Measurements from ENCODE around the gene RPS6KA1.

RPS6KA1 gene

DNA sequence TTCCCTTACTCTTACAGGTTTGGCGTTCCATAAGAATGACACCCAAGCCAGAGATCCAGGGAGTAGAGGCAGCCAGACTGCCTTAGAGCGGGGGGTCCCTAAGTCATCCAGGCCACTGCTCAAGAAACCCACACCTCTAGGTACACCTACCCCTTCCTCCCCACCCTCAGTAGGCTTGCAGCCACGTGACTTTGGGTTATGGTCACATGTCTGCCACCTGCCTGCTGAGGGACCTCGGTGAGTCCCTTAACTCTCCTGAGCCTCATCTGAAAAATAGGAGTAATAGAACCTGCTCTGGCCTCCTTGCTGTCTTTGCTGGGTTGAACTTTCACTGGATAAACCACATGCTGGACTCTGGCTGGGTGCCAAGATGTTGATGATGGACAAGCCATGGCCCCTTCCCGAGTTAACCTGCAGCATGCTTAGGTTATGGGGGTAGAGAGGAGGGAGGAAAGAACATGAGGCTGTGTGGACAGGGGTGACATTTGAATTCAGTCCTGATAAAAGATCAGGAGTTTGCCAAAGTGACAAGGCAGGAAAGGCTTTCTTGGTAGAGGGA, 4.5 kb downstream of the RPS6KA1 start:
- no peak for DNase-seq

DNA sequence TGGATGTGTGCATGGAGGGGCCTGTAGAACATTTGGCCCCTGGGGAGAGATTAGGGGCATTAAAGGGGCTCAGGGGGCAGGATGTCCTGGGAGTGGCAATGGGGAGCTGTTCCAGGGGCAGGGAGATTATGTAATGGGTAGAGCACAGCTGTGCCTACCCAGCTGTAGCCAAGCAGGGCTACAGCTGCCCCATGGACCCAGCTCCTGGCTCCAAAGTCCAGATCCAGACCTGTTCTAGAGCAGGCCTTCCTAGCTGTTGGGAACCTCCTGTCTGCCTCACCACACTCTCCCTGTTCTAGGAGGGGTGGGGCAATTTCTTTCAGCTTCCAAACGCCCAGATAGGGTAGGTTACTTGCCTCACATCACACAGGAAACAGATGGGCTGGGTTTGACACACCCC, 5.6 kb downstream of the RPS6KA1 start:
- DNase-seq = no peak

DNA sequence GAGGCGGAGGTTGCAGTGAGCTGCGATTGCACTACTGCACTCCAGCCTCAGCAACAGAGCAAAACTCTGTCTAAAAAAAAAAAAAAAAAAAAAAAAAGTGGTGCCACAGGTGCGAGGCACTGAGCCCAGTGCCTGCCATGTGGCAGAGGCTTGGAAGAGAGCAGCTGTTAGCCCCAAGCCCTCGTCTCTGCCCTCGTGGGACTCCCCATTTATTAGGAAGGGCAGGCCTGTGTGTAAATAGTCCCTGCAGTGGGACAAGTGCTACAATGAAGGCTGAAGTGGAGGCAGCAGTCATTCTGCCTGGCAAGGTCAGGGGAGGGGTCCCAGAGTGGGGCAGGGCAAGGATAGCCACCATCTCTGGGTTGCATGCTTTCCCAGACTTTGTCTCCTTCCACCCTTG, 6.5 kb downstream of the RPS6KA1 start:
- no peak for DNase-seq

DNA sequence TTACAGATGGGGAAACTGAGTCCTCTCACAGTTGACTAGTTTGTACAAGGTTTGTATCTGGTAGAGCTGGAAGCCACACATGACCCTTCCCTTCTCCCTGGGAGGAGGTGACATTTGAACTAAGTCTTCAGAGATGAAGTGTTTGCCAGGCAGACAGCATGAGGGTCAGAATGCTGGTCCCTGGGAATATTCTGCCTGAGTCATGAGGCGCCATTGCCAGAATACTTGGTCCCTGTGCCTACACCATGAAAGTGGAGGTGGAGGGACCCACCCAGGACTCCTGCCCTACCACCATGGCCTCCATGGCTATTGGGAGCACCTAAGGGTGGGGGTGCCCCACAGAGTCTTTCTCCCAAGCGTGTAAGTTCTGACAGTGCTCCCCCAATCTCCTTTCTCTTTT, 7.0 kb downstream of the RPS6KA1 start:
- DNase-seq = no peak

DNA sequence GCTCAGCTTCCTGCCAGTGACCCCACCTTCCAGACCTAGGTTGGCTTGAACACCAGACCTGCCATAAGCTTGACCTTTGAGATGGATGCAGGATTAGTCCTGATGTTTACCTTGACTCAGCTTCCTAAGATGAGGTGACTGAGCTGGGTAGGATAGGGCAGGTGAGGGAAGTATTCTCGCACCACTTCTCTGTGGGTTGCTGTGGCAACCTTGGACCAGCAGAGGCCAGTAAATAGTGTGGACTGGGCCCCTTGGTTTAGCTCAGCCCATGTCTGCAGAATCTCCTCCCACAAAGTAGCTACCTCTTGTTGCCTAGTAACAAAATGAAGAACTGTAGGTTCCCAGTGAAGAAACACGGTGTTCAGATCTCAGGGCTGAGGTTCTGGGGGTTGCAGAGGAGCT, 8.4 kb downstream of the RPS6KA1 start:
- DNase-seq = peak; percentile 65 to 90 (median 86)

DNA sequence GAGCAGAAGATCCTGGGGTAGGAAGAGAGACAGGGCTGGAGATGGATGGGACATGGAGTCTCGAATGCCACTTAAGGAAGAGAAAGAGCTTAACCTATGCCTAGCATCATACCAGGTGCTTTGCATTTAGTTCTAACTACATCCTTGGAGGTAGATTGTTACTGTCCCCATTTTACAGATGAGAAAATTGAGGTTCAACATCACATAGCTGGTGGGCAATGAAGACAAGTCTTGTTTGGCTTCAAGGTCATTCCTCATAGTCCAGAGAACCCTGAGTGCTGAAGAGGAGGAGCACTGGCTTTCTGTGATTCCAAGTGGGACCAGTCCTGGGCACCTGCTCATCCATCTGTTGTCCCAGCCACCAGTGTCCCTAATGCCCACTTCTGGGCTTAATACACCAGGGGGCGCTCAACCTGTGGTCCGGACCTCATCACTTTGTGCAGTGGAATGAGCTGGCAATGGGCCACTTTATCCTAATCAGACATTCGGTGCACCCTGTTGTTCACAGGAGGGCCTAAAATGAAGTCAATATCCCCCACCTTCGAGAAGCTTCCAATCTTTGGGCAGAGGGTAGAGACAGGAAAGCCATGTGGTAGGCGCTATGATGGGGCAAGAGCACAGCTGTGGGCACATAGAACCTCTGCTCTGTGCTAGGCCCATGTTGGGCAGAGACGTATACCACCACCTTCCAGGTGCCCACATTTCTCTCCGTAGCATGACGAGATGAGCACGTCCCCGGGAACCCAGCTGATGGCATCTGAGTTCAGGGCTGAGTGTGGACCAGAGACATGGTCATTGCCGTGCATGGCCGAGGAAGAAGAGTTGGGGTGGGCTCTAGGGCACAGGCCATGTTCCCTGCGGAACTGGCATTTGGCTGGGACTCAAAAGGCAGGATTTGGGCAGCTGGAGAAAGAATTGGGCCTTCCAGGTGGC, 9.2 kb downstream of the RPS6KA1 start:
- peak; percentile 54 to 75 (median 69) for DNase-seq

DNA sequence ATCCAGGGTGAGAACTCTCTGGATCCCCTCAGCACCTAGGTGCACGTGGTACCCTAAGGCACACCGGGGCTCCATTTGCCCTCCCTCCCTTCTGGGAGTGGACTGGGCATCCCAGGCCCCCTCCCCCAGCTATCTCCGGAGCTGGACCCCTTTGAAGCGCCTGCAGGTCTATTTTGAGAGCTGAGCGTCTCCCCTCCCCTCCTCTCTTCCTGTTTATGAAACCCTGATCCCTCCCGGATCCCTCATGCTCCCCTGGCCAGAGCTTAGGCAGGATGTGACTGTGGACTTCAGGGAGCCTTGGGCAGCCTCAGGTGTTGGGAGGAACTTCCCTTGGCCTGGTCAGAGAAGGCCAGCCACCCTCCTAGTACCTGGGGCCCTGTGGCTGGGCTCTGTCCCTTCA, 10.2 kb downstream of the RPS6KA1 start:
- no peak for DNase-seq

DNA sequence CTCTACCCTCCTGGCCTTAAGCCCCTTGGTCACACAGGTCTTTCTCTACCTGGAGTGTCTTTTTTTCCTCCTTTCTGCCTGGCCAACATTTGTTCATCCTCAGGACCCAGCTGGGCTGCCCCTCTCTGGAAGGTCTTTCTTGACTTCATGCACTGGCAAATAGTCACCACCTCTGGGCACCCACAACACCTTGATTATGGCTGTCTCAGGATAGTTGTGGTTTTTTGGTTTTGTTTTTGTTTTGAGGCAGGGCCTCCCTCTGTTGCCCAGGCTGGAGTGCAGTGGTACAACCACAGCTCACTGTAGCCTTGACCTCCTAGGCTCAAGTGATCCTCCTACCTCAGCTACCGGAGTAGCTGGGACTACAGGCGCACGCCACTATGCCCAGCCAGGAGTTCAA, 10.8 kb downstream of the RPS6KA1 start:
- DNase-seq = no peak

DNA sequence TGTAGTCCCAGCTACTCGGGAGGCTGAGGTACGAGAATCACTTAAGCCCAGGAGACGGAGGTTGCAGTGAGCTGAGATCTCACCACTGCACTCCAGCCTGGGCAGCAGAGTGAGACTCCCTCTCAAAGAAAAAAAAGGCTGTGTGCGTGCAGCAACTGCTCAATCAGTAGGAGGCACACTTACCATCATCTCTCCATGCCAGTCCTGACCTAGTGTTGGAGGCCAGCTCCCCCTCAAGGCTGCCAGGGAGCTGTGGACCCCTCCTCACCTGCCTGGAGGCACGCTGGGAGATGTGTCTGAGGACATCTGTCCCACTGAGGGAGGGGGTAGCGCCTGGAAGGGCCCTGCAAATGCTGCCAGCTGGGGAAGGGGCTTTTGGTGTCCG, 11.9 kb downstream of the RPS6KA1 start:
- peak in 3 of 4 experiments; percentile 26 to 44 (median 41) for DNase-seq

DNA sequence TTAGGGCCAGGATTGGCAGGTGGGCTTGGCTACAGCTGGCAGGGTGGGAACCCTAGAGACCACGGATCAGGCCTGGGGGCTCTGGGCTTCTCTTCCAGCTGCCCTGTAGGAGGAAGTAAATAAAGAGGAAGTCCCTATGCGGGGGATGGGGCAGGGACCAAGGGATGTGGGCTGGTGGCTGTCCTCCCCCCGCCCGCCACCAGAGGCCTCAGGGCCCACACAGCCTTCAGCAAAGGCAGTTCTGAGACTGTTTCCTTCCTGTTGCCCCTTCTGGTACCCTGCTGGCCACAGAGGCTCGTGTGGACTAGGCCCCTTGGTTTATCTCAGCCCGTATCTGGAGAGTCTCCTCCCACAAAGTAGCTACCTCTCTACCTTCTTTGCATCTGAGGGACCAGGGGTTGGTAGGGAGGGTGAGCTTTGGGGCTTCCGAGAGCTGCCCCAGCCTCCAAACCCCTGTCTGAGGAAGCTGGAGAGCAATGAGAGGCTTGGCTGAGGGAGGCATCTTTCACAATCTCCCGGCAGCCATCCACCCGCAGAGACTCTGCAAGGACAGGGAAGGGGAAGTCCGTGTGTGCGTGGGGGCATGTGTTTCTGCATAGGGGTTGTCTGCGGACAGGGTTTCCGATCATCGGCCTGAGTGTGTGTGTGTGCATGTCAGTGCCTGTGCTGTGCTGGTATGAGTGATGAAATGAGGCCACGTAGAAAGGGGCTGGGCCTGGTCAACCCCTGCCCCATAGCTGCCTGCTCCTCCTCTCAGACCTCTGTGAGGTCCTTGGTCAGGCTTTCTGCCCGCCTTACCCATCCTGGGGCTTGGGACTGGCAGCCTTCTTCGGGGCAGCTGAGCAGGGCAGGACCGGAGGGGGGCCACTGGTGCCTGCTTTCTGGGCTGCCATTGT, 12.5 kb downstream of the RPS6KA1 start:
- peak; percentile 97 to 99 (median 98) for DNase-seq

DNA sequence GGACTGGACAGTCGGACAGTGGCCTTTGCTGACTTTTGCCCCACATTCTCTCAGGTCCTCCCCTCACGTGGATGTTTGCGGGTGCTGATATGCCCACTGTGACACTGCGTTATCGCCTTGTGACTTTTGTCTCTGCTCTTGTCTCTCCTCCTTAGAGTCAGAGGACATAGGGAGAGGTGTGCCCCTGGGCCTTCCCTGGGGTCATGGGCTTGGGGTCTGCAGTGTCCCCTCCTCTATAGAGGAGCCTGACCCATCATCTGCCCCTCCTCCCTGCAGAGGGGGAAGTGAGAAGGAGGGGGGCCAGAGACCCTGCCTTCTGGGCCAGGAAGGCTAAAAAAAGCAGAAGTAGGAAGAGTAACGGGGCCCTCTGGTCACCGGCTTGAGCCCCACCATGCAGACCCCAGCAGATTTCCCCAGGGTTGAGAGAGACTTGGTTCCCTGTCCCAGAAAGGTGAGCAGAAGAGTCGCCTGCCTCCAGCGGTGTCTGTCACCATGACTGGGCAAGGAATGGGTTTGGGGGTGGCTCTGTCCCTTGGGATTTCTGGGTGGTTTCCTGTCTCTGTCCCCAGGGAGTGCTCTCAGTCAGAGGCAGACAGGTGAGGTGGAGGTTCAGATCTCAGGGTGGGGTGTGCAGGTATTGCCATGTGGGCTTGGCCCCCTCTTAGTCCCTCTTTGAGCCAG, 13.3 kb downstream of the RPS6KA1 start:
- peak; percentile 77 to 82 (median 78) for DNase-seq

DNA sequence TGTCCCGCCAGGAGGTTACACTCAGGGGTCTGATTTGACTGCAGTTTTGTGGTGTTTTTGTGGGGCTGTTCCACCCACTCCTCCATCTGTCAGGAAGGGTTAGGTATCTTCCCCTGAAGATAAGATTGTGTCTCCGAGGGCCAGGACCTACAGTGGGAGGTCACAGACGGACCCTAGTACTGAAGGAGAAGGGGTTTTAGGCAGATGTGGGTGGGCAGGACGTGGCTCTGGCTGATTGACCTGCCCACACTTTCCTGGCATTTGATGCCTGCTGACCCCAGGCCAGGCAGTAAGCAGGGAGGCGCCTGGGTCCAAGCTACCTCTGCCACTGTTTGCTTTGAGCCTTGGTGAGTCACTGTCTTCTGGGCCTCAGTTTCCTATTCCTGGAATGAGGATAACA, 13.9 kb downstream of the RPS6KA1 start:
- peak in 3 of 4 experiments; percentile 41 to 48 (median 41) for DNase-seq

DNA sequence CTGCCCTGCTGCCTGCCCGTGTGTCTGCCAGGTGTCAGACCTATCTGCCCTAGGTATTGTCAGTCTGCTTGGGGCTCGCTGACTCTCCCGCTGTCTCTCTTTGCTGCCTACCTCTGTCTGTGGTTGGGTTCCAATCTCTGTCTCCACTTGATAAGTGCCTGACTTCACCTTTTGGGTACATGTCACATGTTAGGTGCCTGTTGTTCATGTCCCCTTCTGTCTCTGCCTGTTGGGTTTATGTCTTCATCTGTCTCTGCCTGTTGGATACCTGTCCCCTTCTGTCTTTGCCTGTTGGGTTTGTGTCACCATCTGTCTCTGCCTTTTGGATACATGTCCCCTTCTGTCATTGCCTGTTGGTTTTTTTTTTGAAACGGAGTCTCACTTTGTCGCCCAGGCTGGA, 14.6 kb downstream of the RPS6KA1 start:
- no peak for DNase-seq

DNA sequence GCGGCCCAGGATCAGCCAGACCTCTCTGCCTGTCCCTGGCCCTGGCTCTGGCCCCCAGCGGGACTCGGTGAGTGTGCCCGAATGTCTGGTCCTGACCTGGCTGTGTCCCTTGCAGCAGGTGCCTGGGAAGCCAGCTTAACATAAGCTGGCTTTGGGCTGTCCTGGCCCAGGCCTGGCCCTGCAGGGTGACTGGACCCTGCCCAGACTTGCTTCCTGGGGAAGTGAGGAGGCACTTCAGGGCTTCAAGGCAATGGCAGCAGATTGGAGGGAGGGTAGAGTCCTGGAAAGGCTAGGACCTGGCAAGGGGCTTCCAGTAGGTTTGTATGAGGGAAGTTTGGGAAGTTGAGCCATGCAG, 16.4 kb downstream of the RPS6KA1 start:
- DNase-seq = peak in 3 of 4 experiments; percentile 12 to 33 (median 31)

DNA sequence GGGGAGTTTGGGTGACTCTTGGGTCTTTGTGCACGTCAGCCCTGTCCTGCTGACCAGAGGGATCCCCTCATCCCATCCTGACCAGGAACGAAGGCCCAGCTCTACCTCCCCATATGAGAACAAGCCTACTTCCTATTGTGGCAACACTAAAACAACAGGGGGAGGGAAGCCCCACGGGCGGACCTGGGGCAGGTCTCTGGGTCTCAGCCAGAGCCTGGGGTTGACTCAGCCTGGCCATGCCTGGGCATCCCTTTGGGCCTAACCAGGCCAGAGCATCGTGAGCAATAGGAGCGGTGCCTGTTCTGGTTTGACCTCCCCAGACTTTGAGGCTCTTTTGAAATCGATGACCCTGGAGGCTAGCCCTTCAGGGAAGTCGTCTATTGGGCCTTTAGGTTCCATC, 16.8 kb downstream of the RPS6KA1 start:
- peak; percentile 23 to 47 (median 34) for DNase-seq

DNA sequence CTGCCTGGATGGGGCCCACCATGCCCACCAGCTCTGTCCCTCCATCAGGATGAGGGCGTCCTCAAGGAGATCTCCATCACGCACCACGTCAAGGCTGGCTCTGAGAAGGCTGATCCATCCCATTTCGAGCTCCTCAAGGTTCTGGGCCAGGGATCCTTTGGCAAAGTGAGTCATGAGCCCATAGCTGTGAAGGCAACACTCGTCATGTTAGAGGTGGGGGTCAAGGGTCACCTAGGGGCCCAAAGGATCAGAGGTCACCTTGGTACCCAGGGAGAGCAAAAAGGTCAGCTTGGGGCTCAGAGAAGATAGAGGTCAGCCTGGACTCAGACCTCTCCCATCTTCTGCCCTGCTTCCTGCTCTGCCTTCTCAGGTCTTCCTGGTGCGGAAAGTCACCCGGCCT, 17.3 kb downstream of the RPS6KA1 start:
- DNase-seq = no peak

DNA sequence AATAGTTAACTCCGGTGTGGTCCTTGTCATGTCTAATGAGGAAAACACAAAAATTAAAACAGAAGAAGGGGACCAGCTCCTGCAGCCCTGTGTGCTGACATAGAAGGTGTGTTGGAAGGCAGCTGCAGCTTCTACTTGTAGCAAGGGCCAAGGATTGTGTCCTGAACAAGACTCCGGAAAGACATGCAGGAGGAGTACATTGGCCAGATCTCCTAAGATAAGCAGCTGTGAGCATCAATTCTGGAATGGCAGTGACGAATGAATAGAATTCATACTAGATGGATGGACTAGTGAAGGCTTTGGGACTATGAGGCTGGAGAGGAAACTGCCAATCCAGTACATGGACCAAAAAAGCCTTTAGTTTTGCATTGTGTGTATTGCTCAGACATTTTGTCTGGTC, 19.3 kb downstream of the RPS6KA1 start:
- no peak for DNase-seq

DNA sequence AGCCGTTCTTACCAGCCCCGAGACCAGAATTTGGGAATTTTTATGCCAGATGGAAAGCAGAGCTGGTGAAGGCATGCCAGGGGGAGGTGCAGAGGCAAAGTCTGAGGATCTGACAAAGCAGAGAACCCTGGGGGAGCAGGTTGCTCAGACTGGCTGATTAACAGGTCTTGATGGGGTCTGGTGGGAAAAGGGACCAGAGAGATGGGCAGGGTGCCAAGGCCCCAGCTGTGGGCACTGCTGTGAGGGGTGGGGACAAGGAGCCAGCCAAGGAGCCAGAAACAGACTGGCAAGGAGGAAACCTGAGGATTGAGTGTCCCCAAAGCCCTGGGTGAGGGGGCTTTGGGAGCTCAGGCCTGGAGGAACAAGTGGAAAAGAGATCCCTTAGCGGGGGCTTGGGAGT, 21.4 kb downstream of the RPS6KA1 start:
- DNase-seq = no peak

DNA sequence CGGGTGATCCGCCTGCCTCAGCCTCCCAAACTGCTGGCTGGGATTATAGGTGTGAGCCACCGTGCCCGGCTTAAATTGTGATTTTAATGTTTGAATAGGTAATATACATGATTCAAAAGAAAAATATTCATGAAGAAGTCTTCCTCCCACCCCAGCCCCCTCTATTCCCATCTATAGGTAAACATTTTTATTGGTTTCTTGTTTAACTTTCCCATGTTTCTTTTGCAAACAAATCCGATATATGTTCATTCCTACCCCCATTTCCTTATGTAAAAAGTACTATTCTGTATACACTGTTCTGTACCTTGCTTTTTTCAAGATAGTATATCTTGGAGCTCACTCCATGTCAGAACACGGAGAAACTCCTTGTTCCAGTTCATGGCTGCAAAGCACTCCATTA, 23.2 kb downstream of the RPS6KA1 start:
- DNase-seq = no peak

DNA sequence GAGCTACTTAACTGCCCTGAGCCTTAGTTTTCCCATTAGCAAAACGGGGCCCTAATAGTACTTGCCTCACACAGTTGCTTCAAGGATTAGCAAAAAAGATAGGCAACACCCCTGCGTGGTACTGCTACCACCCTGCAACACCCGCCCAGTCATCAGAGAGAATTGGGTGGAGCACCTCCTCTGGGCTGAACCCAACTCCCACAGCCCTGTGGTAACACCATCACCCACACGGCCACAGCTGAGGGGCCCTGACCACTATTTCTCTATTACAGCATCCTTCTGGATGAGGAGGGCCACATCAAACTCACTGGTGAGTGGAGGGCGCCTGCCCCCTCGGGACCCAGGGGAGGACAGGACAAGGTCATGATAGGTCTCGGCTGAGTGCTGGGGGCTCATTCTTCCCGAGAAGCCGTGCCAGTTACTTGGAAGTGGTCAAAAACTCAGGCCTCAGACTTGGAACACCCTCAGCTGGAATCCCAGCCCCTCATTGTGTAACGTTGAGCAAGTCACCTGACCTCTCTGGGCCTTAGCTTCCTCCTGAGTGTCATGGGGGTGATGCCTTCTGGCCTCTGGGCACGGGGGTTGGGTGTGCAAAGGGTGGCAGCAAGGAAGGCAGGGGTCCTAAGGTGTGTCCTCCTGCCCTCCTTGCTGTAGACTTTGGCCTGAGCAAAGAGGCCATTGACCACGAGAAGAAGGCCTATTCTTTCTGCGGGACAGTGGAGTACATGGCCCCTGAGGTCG, 24.6 kb downstream of the RPS6KA1 start:
- DNase-seq = peak; percentile 78 to 92 (median 90)

DNA sequence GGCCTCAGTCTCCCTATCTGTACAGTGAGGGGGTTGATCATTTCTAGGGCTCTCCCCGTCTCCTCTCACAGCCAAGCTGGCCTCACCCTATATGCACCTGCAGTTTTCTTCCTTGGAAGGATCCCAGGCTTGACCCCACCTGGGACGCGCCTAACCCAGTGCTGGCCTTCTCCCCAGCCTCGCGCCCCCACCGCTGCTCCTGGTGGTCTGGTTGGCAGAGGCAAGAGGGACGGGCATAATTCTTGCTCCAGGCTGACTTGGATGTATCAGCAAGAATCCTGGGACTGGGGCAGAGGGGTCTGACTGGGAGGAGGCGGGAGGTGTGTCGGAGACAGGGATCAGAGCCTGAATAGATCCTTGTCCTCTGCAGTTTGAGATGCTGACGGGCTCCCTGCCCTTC, 25.2 kb downstream of the RPS6KA1 start:
- DNase-seq = no peak

DNA sequence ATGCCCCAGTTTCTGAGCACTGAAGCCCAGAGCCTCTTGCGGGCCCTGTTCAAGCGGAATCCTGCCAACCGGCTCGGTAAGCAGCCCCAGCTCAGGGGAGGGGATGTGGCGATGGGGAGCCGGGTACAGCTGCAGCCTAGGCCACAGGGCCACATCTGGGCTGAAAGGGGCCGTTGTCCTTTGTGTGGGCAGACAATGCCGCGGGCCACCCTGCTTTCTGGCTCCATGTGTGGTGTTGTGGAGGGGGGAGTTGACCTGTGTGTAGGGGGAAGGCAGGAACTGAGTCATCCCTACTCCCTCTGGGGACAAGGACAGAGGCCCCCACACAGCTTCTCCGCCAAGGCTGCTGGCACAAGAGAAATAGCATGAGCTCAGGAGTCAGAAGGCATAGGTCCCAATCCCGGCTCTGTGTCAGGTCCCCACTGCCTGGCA, 26.0 kb downstream of the RPS6KA1 start:
- peak; percentile 50 to 78 (median 72) for DNase-seq
